Measurements from ENCODE around the gene ISYNA1. TPM values are rescaled to one million over a fixed set of nuclear protein-coding genes. Genes with fewer than 3 reads are reported as not detected.

ISYNA1 gene
- total and polyA plus RNA-seq, 4 donors, result 14.7 to 56.7 (median 25.0) TPM

- Histone ChIP-seq H3K9me3 (ENCODE audit: control insufficient read depth in 4 of 4, insufficient read depth in 3 of 4, low read length in 3 of 4) (no peaks in the 10 kb centered on the region), H3K4me1 (ENCODE audit: control insufficient read depth in 5 of 5, insufficient read depth in 5 of 5, low read length in 5 of 5) (peaks cover 0 to 40% (median 18%) of the 10 kb centered on the region in 5 donors), H3K36me3 (ENCODE audit: control insufficient read depth in 4 of 4, insufficient read depth in 4 of 4, low read length in 4 of 4) (peaks cover 0 to 4% (median 0%) of the 10 kb centered on the region in 4 donors), H3K9ac (ENCODE audit: insufficient read depth in 1 of 2, low read length in 2 of 2) (no peak overlapping the region), H3K27ac (ENCODE audit: low read depth in 1 of 2, low read length in 1 of 2) (peak overlapping the region in 1 of 2 donors; percentile 12), H3K27me3 (ENCODE audit: control insufficient read depth in 3 of 3, insufficient read depth in 3 of 3, low read length in 2 of 3) (no peaks in the 10 kb centered on the region), H3K4me3 (peak overlapping the region; percentile 37)
- ATAC-seq (ENCODE audit: insufficient read depth, low FRiP score) (peak; percentile 36), DNase-seq (peak; percentile 88 to 93 (median 92))
- 8 to 21% methylated on average over 45 to 67 of the region's 67 CpGs for WGBS, 2 donors
- TF ChIP-seq CTCF (IDR thresholded peaks at IDR 0.05; ENCODE audit: control extremely low read depth, extremely low read depth), result no peak
These were observed 1.1 kb downstream of the ISYNA1 start for GRCh38 chr19:18436671-18437490.

GRCh38 chr19:18435842-18436670 is 1.9 kb downstream of the ISYNA1 start:
- TF ChIP-seq CTCF (IDR thresholded peaks at IDR 0.05; ENCODE audit: control extremely low read depth, extremely low read depth), result no peak
- H3K4me1 ChIP-seq (ENCODE audit: control insufficient read depth in 5 of 5, insufficient read depth in 5 of 5, low read length in 5 of 5), result peaks cover 0 to 40% (median 18%) of the 10 kb centered on the region in 5 donors
- DNase-seq (no peak), ATAC-seq (ENCODE audit: insufficient read depth, low FRiP score) (no peak)
- H3K27me3 ChIP-seq (ENCODE audit: control insufficient read depth in 3 of 3, insufficient read depth in 3 of 3, low read length in 2 of 3), result no peaks in the 10 kb centered on the region
- no peaks in the 10 kb centered on the region for H3K9me3 ChIP-seq (ENCODE audit: control insufficient read depth in 4 of 4, insufficient read depth in 3 of 4, low read length in 3 of 4)
- WGBS, 2 donors, result 83 to 86% methylated on average over 45 to 46 of the region's 46 CpGs
- H3K9ac ChIP-seq (ENCODE audit: insufficient read depth in 1 of 2, low read length in 2 of 2), result no peak overlapping the region
- peak overlapping the region in 1 of 2 donors; percentile 12 for H3K27ac ChIP-seq (ENCODE audit: low read depth in 1 of 2, low read length in 1 of 2)
- no peak overlapping the region for H3K4me3 ChIP-seq
- peaks cover 0 to 2% (median 0%) of the 10 kb centered on the region in 4 donors for H3K36me3 ChIP-seq (ENCODE audit: control insufficient read depth in 4 of 4, insufficient read depth in 4 of 4, low read length in 4 of 4)

DNA sequence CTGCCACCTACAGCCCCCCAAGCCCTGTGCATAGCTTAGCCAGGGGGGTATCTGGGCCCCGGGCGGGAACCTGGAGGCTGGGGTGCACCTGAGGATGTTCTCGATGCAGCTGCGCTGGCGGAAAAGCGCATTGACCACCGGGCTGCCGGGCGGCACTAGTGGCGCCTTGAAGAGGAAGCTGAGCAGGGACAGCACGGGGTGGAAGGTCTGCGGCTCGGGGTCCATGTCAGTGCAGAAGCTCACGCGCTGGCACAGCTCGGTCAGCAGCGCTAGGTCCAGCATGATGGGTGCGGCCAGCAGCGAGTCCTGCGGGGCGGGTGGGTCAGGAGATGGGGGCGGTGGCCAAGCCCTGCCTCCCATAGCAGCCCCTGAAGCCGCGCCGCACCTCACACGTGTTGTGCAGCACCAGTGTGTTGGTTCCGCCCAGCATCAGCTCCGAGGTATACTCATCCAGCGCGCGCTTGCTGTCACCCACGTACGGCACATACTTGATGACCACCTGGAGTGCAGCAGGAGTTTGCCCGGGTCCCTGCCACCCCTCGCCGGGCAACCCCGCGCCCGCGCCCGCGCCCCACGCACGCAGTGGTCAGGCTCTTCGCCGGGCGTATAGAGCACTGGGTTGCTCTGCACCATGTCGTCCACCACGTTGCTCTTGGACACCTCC is 2.6 kb downstream of the ISYNA1 start:
- WGBS, 2 donors, result 95% methylated on average over 48 to 49 of the region's 49 CpGs
- Histone ChIP-seq H3K4me1 (ENCODE audit: control insufficient read depth in 5 of 5, insufficient read depth in 5 of 5, low read length in 5 of 5) (peaks cover 0 to 40% (median 15%) of the 10 kb centered on the region in 5 donors), H3K27me3 (ENCODE audit: control insufficient read depth in 3 of 3, insufficient read depth in 3 of 3, low read length in 2 of 3) (no peaks in the 10 kb centered on the region)

More for the DNA sequence above, 2.6 kb downstream of the ISYNA1 start:
- no peak for TF ChIP-seq CTCF (IDR thresholded peaks at IDR 0.05; ENCODE audit: control extremely low read depth, extremely low read depth)
- Histone ChIP-seq H3K9ac (ENCODE audit: insufficient read depth in 1 of 2, low read length in 2 of 2) (no peak overlapping the region), H3K36me3 (ENCODE audit: control insufficient read depth in 4 of 4, insufficient read depth in 4 of 4, low read length in 4 of 4) (peaks cover 0 to 6% (median 0%) of the 10 kb centered on the region in 4 donors), H3K9me3 (ENCODE audit: control insufficient read depth in 4 of 4, insufficient read depth in 3 of 4, low read length in 3 of 4) (no peaks in the 10 kb centered on the region), H3K4me3 (no peak overlapping the region), H3K27ac (ENCODE audit: low read depth in 1 of 2, low read length in 1 of 2) (no peak overlapping the region)
- ATAC-seq (ENCODE audit: insufficient read depth, low FRiP score) (no peak), DNase-seq (no peak)
